ENCODE measurements around the gene SYPL2.

The SYPL2 gene

DNA sequence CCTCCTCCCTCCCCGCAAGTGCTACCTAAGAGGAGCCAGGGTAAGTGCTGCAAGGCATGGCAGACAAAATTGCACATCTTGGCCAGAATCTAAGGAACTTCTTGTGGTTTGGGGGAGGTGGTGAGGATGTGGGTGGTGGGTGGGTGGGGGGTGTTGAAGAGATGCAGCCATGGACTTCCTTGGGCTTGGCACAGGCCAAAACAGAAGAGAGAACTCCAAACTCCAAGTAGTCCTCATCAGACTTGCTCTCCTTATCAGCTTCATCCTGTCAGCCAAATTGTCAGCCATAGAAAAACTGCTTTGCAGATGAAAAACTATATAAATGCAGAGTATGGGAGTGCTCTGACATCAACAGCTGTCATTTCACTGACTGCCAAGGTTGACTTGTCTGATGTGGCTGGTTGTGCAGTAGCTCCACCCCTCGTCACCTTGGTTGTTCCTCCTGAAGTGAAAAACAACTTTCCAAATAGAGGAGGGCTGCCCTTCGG, 36.1 kb downstream of the SYPL2 start:
- H3K27ac ChIP-seq (ENCODE audit: low read depth, low read length) = no peak overlapping the region
- H3K9me3 ChIP-seq (ENCODE audit: control insufficient read depth, insufficient read depth, low read length) = no peaks in the 10 kb centered on the region
- no peaks in the 10 kb centered on the region for H3F3A ChIP-seq (ENCODE audit: control insufficient read depth, insufficient read depth)
- no peaks in the 10 kb centered on the region for H3K9me2 ChIP-seq (replicated peaks; ENCODE audit: control insufficient read depth, low read length)
- no peaks in the 10 kb centered on the region for H4K20me1 ChIP-seq (ENCODE audit: control insufficient read depth, insufficient read depth, low read depth, low read length)
- no peak overlapping the region for H3K4me2 ChIP-seq (ENCODE audit: low read length)
- H3K36me3 ChIP-seq (ENCODE audit: control insufficient read depth, low read length) = peaks cover 10% of the 10 kb centered on the region; the same call in 1 of the 2 replicates
- H3K27me3 ChIP-seq (ENCODE audit: control insufficient read depth, low read length) = 0 out of 2 replicates have a peak, but pooled peaks cover 2% of the 10 kb centered on the region
- no peaks in the 10 kb centered on the region for H3K4me1 ChIP-seq (ENCODE audit: control insufficient read depth, low read length)
- no peak for TF ChIP-seq EZH2phosphoT487 (IDR thresholded peaks at IDR 0.05; ENCODE audit: borderline replicate concordance, low read length)
- TF ChIP-seq, protein P1, sequence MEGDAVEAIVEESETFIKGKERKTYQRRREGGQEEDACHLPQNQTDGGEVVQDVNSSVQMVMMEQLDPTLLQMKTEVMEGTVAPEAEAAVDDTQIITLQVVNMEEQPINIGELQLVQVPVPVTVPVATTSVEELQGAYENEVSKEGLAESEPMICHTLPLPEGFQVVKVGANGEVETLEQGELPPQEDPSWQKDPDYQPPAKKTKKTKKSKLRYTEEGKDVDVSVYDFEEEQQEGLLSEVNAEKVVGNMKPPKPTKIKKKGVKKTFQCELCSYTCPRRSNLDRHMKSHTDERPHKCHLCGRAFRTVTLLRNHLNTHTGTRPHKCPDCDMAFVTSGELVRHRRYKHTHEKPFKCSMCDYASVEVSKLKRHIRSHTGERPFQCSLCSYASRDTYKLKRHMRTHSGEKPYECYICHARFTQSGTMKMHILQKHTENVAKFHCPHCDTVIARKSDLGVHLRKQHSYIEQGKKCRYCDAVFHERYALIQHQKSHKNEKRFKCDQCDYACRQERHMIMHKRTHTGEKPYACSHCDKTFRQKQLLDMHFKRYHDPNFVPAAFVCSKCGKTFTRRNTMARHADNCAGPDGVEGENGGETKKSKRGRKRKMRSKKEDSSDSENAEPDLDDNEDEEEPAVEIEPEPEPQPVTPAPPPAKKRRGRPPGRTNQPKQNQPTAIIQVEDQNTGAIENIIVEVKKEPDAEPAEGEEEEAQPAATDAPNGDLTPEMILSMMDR (IDR thresholded peaks at IDR 0.05; ENCODE audit: low read depth, low read length, poor library complexity, severe bottlenecking) = no peak
- H3K79me2 ChIP-seq (ENCODE audit: control insufficient read depth, low read length) = no peaks in the 10 kb centered on the region
- no peak overlapping the region for H3K4me3 ChIP-seq (ENCODE audit: low read length)

DNA sequence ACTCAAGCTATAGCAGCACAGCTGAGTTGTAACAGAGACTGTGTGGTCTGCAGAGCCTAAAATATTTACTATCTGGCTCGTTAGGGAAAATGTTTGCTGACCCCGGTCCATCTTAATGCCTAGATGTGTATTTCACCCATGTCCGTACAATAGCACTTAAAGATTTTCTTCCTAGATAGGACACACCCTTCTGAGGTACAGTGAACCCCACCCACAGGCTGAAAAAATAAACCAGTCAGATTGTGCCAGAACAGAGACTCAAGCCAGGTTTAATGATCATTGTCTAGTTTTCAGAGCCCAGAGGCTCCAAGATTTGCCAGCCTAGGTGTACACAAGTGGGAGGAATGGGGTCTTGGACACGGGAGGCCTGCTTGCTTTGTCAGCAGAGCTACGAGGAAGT, 37.6 kb downstream of the SYPL2 start:
- H3K4me2 ChIP-seq (ENCODE audit: low read length) = no peak overlapping the region
- H3K79me2 ChIP-seq (ENCODE audit: control insufficient read depth, low read length) = no peaks in the 10 kb centered on the region
- TF ChIP-seq, protein P1 (IDR thresholded peaks at IDR 0.05; ENCODE audit: low read depth, low read length, poor library complexity, severe bottlenecking) = no peak
- TF ChIP-seq EZH2phosphoT487 (IDR thresholded peaks at IDR 0.05; ENCODE audit: borderline replicate concordance, low read length) = no peak
- H3K27ac ChIP-seq (ENCODE audit: low read depth, low read length) = no peak overlapping the region
- no peaks in the 10 kb centered on the region for H3K4me1 ChIP-seq (ENCODE audit: control insufficient read depth, low read length)
- no peaks in the 10 kb centered on the region for H3K9me3 ChIP-seq (ENCODE audit: control insufficient read depth, insufficient read depth, low read length)
- H3K36me3 ChIP-seq (ENCODE audit: control insufficient read depth, low read length) = peaks cover 6% of the 10 kb centered on the region; the same call in 1 of the 2 replicates
- H3K9me2 ChIP-seq (replicated peaks; ENCODE audit: control insufficient read depth, low read length) = no peaks in the 10 kb centered on the region
- no peaks in the 10 kb centered on the region for H4K20me1 ChIP-seq (ENCODE audit: control insufficient read depth, insufficient read depth, low read depth, low read length)
- H3K27me3 ChIP-seq (ENCODE audit: control insufficient read depth, low read length) = peaks cover 13% of the 10 kb centered on the region
- no peak overlapping the region for H3K4me3 ChIP-seq (ENCODE audit: low read length)
- no peaks in the 10 kb centered on the region for H3F3A ChIP-seq (ENCODE audit: control insufficient read depth, insufficient read depth)

DNA sequence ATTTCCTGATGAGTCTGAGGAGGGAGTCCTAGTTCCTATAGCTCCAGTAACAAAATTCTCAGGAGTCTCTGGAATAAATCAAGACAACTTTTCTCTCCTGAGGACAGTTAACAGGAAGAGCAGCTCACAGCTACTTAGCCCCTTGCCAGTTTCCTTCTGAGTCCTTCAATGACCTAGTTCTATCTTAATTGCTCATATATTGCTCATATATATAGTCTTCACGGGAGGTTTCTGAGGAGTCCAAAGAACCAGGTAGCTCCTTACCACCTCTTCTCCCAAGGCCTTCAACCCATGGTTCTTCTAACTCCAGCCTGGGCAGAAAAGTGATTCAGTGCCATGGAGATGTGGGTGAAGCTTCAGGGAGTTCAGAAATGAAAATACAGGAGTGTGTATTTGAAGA, 38.6 kb downstream of the SYPL2 start:
- H3K79me2 ChIP-seq (ENCODE audit: control insufficient read depth, low read length) = no peaks in the 10 kb centered on the region
- peaks cover 3% of the 10 kb centered on the region for H3K4me1 ChIP-seq (ENCODE audit: control insufficient read depth, low read length)
- H3K4me2 ChIP-seq (ENCODE audit: low read length) = no peak overlapping the region
- H3K9me2 ChIP-seq (replicated peaks; ENCODE audit: control insufficient read depth, low read length) = no peaks in the 10 kb centered on the region
- H3K27ac ChIP-seq (ENCODE audit: low read depth, low read length) = no peak overlapping the region
- H3K4me3 ChIP-seq (ENCODE audit: low read length) = no peak overlapping the region
- peaks cover 6% of the 10 kb centered on the region; the same call in 1 of the 2 replicates for H3K36me3 ChIP-seq (ENCODE audit: control insufficient read depth, low read length)
- H4K20me1 ChIP-seq (ENCODE audit: control insufficient read depth, insufficient read depth, low read depth, low read length) = no peaks in the 10 kb centered on the region
- peaks cover 19% of the 10 kb centered on the region for H3K27me3 ChIP-seq (ENCODE audit: control insufficient read depth, low read length)
- no peaks in the 10 kb centered on the region for H3F3A ChIP-seq (ENCODE audit: control insufficient read depth, insufficient read depth)
- TF ChIP-seq, protein P1 (IDR thresholded peaks at IDR 0.05; ENCODE audit: low read depth, low read length, poor library complexity, severe bottlenecking) = no peak
- no peaks in the 10 kb centered on the region for H3K9me3 ChIP-seq (ENCODE audit: control insufficient read depth, insufficient read depth, low read length)
